ENCODE results near the gene SETD1B. TPM values are rescaled to one million over a fixed set of nuclear protein-coding genes. Genes with fewer than 3 reads are reported as not detected.

SETD1B gene
- polyA plus RNA-seq, 1 donor from 2014 or later = 2.6 TPM

DNA sequence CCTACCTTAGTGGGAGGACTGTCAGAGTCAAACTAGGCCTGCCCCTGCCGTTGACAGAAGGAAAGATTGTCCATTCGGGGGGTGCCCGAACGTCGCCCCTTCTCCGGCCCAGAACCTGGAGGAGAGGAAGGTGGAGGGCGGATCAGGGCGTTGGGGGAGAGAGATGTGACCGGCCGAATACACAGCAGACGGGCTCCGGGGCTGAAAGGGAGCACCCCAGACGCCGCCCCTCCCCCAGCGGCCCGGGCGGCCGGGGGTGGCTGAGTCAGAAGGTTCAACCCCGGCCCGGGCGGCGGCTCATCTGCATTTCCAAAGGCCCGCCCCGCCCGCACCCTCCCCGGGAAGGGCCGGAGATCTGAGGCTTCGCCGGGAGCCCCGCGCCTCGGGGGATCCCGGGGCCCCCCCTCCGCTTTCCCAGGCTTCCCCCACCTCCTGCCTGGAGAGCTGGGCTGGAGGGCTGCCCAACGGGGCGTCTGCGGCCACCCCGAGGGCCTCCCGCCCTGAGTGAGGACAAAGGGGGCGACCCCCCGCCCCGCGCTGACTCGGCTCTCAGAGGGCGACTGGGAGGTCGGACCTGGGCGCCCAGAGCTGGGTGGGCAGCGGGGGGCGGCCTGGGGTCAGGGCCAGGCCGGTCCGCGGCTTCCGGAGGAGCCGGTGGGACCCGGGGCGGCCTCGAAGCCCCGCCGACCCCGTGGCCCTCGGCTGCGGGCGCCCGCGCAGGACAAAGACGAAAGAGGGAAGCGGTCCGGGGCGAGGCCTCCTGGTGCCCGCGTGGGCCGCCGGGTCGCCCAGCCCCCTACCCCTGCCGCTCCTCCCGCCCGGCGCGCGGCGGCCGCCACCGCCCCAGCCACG, 3.7 kb upstream of the SETD1B start:
- H3K9me3 ChIP-seq (ENCODE audit: low read length) = no peaks in the 10 kb centered on the region
- peaks cover 59% of the 10 kb centered on the region for H3K79me2 ChIP-seq (replicated peaks; ENCODE audit: insufficient read depth, low read length)
- no peaks in the 10 kb centered on the region for H3K9me2 ChIP-seq (ENCODE audit: insufficient read depth, low read length)
- peak overlapping the region; percentile 99 for H3K9ac ChIP-seq (ENCODE audit: low read length)
- H3K27me3 ChIP-seq (ENCODE audit: insufficient read depth, low read depth, low read length) = no peaks in the 10 kb centered on the region
- peaks cover 32% of the 10 kb centered on the region for H4K20me1 ChIP-seq (ENCODE audit: insufficient read depth)
- H3F3A ChIP-seq (ENCODE audit: insufficient read depth, low read length, poor library complexity, severe bottlenecking) = peaks cover 13% of the 10 kb centered on the region
- peak overlapping the region; percentile 86 for H3K4me3 ChIP-seq (ENCODE audit: low read length)
- no peak overlapping the region for H2AFZ ChIP-seq (ENCODE audit: low read depth, low read length)
- H3K4me2 ChIP-seq (ENCODE audit: low read length) = peak overlapping the region; percentile 59
- H3K36me3 ChIP-seq (ENCODE audit: insufficient read depth, low read length) = no peaks in the 10 kb centered on the region
- peak overlapping the region; percentile 89 for H3K27ac ChIP-seq (ENCODE audit: low read length)
- TF ChIP-seq SMC3 (conservative IDR thresholded peaks at IDR 0.05; ENCODE audit: poor library complexity) = no peak
- TF ChIP-seq, protein P1, sequence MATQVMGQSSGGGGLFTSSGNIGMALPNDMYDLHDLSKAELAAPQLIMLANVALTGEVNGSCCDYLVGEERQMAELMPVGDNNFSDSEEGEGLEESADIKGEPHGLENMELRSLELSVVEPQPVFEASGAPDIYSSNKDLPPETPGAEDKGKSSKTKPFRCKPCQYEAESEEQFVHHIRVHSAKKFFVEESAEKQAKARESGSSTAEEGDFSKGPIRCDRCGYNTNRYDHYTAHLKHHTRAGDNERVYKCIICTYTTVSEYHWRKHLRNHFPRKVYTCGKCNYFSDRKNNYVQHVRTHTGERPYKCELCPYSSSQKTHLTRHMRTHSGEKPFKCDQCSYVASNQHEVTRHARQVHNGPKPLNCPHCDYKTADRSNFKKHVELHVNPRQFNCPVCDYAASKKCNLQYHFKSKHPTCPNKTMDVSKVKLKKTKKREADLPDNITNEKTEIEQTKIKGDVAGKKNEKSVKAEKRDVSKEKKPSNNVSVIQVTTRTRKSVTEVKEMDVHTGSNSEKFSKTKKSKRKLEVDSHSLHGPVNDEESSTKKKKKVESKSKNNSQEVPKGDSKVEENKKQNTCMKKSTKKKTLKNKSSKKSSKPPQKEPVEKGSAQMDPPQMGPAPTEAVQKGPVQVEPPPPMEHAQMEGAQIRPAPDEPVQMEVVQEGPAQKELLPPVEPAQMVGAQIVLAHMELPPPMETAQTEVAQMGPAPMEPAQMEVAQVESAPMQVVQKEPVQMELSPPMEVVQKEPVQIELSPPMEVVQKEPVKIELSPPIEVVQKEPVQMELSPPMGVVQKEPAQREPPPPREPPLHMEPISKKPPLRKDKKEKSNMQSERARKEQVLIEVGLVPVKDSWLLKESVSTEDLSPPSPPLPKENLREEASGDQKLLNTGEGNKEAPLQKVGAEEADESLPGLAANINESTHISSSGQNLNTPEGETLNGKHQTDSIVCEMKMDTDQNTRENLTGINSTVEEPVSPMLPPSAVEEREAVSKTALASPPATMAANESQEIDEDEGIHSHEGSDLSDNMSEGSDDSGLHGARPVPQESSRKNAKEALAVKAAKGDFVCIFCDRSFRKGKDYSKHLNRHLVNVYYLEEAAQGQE (IDR thresholded peaks at IDR 0.05; ENCODE audit: borderline replicate concordance) = no peak
- TF ChIP-seq POLR2AphosphoS5 (IDR thresholded peaks at IDR 0.05) = peak; percentile 17

DNA sequence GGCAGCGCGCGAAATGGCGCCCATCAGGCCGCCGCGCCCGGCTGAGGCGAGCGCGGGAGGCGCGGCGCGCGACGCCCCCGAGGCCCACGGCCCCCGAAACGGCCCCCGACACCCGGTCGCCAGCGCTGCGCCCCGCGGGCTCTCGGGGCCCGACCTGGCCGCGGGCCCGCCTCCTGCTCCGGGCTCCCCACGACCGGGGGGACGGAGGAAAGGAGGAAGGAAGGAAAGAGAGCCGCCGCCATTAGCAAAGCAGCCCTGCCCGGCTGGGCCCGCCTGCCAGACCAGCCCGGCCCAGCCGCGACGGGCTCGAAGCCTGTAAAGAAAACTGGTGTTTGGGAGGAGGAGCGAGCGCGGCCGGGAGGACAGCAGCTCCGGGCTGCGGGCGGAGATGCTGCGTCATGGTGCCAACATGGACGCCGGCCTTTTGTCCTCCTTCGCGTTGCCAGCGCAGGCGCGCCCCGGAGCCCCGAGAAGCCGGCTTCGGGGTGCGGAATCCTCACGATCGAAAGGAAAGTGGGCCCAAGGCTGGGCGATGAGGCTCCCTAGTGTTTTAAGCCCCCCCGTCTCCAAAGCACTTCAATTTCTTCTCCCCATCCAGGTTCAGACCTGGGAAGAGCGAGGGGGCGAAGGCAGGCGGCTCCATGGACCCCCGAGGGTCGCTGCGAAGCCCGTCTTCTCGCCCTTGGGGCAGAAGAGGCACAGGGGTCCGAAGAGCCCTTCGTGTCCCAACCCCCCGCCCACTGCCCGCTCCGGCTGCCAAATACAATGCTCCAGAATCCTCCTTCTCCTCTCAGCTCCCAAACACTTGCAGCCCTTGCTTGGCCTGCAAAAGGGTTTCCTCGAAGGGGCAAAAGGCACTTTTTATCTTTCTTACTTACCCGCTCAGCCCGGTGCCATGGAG, 2.9 kb upstream of the SETD1B start:
- peaks cover 35% of the 10 kb centered on the region for H4K20me1 ChIP-seq (ENCODE audit: insufficient read depth)

More for the DNA sequence above, 2.9 kb upstream of the SETD1B start:
- Histone ChIP-seq H3K4me3 (ENCODE audit: low read length) (peak overlapping the region; percentile 77), H3K9me2 (ENCODE audit: insufficient read depth, low read length) (no peaks in the 10 kb centered on the region), H3F3A (ENCODE audit: insufficient read depth, low read length, poor library complexity, severe bottlenecking) (peaks cover 13% of the 10 kb centered on the region), H3K27ac (ENCODE audit: low read length) (peak overlapping the region; percentile 100), H3K9me3 (ENCODE audit: low read length) (no peaks in the 10 kb centered on the region), H2AFZ (ENCODE audit: low read depth, low read length) (no peak overlapping the region), H3K79me2 (replicated peaks; ENCODE audit: insufficient read depth, low read length) (peaks cover 67% of the 10 kb centered on the region), H3K4me2 (ENCODE audit: low read length) (peak overlapping the region; percentile 100), H3K9ac (ENCODE audit: low read length) (peak overlapping the region; percentile 99), H3K27me3 (ENCODE audit: insufficient read depth, low read depth, low read length) (no peaks in the 10 kb centered on the region), H3K36me3 (ENCODE audit: insufficient read depth, low read length) (no peaks in the 10 kb centered on the region)
- TF ChIP-seq MXI1 (conservative IDR thresholded peaks at IDR 0.05; ENCODE audit: poor library complexity, severe bottlenecking) (peak; percentile 20), EZH2 (IDR thresholded peaks at IDR 0.05; ENCODE audit: borderline replicate concordance, insufficient read depth, low read length, poor library complexity, severe bottlenecking) (no peak), RAD21 (conservative IDR thresholded peaks at IDR 0.05) (no peak), EP300 (conservative IDR thresholded peaks at IDR 0.05; ENCODE audit: poor library complexity, severe bottlenecking) (no peak), TAF1 (IDR thresholded peaks at IDR 0.05; ENCODE audit: low read depth) (peak; percentile 79), POLR2AphosphoS5 (IDR thresholded peaks at IDR 0.05) (peak; percentile 31), SMC3 (conservative IDR thresholded peaks at IDR 0.05; ENCODE audit: poor library complexity) (no peak)
- TF ChIP-seq, protein P2, sequence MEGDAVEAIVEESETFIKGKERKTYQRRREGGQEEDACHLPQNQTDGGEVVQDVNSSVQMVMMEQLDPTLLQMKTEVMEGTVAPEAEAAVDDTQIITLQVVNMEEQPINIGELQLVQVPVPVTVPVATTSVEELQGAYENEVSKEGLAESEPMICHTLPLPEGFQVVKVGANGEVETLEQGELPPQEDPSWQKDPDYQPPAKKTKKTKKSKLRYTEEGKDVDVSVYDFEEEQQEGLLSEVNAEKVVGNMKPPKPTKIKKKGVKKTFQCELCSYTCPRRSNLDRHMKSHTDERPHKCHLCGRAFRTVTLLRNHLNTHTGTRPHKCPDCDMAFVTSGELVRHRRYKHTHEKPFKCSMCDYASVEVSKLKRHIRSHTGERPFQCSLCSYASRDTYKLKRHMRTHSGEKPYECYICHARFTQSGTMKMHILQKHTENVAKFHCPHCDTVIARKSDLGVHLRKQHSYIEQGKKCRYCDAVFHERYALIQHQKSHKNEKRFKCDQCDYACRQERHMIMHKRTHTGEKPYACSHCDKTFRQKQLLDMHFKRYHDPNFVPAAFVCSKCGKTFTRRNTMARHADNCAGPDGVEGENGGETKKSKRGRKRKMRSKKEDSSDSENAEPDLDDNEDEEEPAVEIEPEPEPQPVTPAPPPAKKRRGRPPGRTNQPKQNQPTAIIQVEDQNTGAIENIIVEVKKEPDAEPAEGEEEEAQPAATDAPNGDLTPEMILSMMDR (IDR thresholded peaks at IDR 0.05; ENCODE audit: poor library complexity, severe bottlenecking) = no peak
- TF ChIP-seq, protein P1 (IDR thresholded peaks at IDR 0.05; ENCODE audit: borderline replicate concordance) = peak; percentile 68

Data from neural cell (in vitro differentiated cells).